ENCODE measurements around the gene PEX7. TPM values are rescaled to one million over a fixed set of nuclear protein-coding genes. Genes with fewer than 3 reads are reported as not detected.

PEX7 gene
- total and polyA plus RNA-seq, 2 donors from 2014 or later, result 10.6 to 21.3 TPM

DNA sequence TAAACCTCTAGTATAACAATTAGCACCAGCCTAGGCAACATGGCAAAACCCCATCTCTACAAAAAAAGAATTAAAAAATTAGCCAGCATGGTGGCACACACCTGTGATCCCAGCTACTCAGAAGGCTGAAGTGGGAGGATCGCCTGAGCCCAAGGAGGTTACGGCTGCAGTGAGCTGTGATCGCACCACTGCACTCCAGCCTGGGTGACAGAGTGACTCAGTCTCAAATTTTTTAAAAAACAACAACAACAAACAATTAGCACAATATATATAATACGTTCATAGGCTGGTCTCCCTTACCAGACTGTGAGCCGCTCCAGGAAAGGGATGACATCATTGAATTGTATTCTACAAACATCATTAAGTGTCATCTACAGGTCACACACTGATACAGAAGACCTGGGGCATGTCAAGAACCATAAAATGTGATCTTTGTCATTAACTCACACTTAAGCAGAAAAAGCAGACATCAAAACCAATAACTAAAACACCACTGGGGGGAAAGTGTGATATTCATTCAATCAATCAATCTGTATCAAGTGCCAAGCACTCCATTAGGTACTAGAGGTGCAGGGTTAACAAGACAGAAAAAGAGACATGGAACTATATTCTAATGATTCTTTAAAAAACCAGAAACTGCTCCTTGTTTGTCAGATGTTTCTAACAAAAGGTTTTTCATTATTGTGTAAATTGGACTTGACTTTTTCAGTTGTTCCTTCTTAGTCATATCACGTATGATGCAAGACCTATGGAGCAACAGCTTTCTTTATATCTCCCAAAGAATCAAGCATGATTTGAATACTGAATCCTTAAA lies 48.0 kb upstream of the PEX7 start:
- Histone ChIP-seq H3K4me3 (ENCODE audit: low read length in 3 of 3) (no peak overlapping the region), H3K27ac (ENCODE audit: low read depth in 2 of 2, low read length in 2 of 2) (peak overlapping the region in 1 of 2 donors; percentile 78), H3K9ac (ENCODE audit: low read length in 3 of 3) (no peak overlapping the region), H3K4me1 (ENCODE audit: control insufficient read depth in 2 of 3, insufficient read depth in 2 of 3, low read depth in 1 of 3, low read length in 3 of 3) (peaks cover 0 to 16% (median 13%) of the 10 kb centered on the region in 3 donors), H3K9me3 (ENCODE audit: control insufficient read depth in 2 of 3, insufficient read depth in 1 of 3, low read length in 3 of 3) (no peaks in the 10 kb centered on the region), H3K36me3 (ENCODE audit: control insufficient read depth in 2 of 3, insufficient read depth in 3 of 3, low read length in 3 of 3) (no peaks in the 10 kb centered on the region), H3K27me3 (ENCODE audit: control insufficient read depth, insufficient read depth, low read length) (no peaks in the 10 kb centered on the region)
- FAIRE-seq (no peak), DNase-seq (no peak)
- intact Hi-C loops (cut with DNase I), result no loop called here
- TF ChIP-seq, protein P1, sequence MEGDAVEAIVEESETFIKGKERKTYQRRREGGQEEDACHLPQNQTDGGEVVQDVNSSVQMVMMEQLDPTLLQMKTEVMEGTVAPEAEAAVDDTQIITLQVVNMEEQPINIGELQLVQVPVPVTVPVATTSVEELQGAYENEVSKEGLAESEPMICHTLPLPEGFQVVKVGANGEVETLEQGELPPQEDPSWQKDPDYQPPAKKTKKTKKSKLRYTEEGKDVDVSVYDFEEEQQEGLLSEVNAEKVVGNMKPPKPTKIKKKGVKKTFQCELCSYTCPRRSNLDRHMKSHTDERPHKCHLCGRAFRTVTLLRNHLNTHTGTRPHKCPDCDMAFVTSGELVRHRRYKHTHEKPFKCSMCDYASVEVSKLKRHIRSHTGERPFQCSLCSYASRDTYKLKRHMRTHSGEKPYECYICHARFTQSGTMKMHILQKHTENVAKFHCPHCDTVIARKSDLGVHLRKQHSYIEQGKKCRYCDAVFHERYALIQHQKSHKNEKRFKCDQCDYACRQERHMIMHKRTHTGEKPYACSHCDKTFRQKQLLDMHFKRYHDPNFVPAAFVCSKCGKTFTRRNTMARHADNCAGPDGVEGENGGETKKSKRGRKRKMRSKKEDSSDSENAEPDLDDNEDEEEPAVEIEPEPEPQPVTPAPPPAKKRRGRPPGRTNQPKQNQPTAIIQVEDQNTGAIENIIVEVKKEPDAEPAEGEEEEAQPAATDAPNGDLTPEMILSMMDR (IDR thresholded peaks at IDR 0.05; ENCODE audit: borderline replicate concordance, extremely low read depth, insufficient read depth), result no peak

DNA sequence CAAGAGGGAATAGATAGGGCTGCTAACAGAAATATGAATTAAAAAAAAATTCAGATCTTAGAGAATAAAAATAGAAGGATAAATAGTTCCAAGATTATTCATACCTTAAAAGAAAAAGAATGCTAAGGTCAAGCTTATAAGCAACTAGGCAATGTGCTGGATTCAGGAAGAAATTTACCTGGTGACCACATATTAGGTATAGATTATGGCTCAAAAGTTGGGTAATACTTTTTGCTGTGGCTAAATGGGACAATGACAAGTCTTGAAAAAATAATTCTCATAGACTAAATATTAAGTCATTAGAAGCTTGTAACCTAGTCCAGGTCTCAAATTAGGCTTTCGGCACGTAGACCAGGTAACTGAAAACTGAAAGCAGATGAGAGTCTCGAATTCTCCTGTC lies 47.3 kb upstream of the PEX7 start:
- Histone ChIP-seq H3K9ac (ENCODE audit: low read length in 3 of 3) (no peak overlapping the region), H3K4me3 (ENCODE audit: low read length in 3 of 3) (no peak overlapping the region), H3K27ac (ENCODE audit: low read depth in 2 of 2, low read length in 2 of 2) (no peak overlapping the region), H3K27me3 (ENCODE audit: control insufficient read depth, insufficient read depth, low read length) (no peaks in the 10 kb centered on the region), H3K4me1 (ENCODE audit: control insufficient read depth in 2 of 3, insufficient read depth in 2 of 3, low read depth in 1 of 3, low read length in 3 of 3) (peaks cover 0 to 17% (median 16%) of the 10 kb centered on the region in 3 donors), H3K36me3 (ENCODE audit: control insufficient read depth in 2 of 3, insufficient read depth in 3 of 3, low read length in 3 of 3) (no peaks in the 10 kb centered on the region), H3K9me3 (ENCODE audit: control insufficient read depth in 2 of 3, insufficient read depth in 1 of 3, low read length in 3 of 3) (no peaks in the 10 kb centered on the region)
- intact Hi-C loops (cut with DNase I), result no loop called here
- DNase-seq (no peak), FAIRE-seq (no peak)
- TF ChIP-seq, protein P1 (IDR thresholded peaks at IDR 0.05; ENCODE audit: borderline replicate concordance, extremely low read depth, insufficient read depth), result no peak

GRCh38 chr6:136775548-136775947 lies 46.8 kb upstream of the PEX7 start:
- Histone ChIP-seq H3K4me1 (ENCODE audit: control insufficient read depth in 2 of 3, insufficient read depth in 2 of 3, low read depth in 1 of 3, low read length in 3 of 3) (peaks cover 0 to 17% (median 16%) of the 10 kb centered on the region in 3 donors), H3K27me3 (ENCODE audit: control insufficient read depth, insufficient read depth, low read length) (no peaks in the 10 kb centered on the region), H3K4me3 (ENCODE audit: low read length in 3 of 3) (no peak overlapping the region), H3K27ac (ENCODE audit: low read depth in 2 of 2, low read length in 2 of 2) (no peak overlapping the region), H3K9me3 (ENCODE audit: control insufficient read depth in 2 of 3, insufficient read depth in 1 of 3, low read length in 3 of 3) (no peaks in the 10 kb centered on the region), H3K36me3 (ENCODE audit: control insufficient read depth in 2 of 3, insufficient read depth in 3 of 3, low read length in 3 of 3) (no peaks in the 10 kb centered on the region), H3K9ac (ENCODE audit: low read length in 3 of 3) (no peak overlapping the region)
- DNase-seq (no peak), FAIRE-seq (no peak)
- intact Hi-C loops (cut with DNase I), result no loop called here
- TF ChIP-seq, protein P1 (IDR thresholded peaks at IDR 0.05; ENCODE audit: borderline replicate concordance, extremely low read depth, insufficient read depth), result no peak

Measured in kidney (tissue), 14 donors.